Epithelial cell of esophagus (primary cell): Measurements from ENCODE around the gene RBM6.
A peak's percentile ranks its signal among the peaks of the same experiment; 100 is the strongest.

Experiments
- DNase-seq: peaks from one replicate; pipeline ENCODE4 v3.0.0; 2010; ENCODE audit warnings: low read depth
- H3K4me3 ChIP-seq: 2 replicates; pipeline ENCODE4 v1.5.1; 2011; ENCODE audit warnings: mild to moderate bottlenecking, low read length, control low read depth
- CTCF ChIP-seq: IDR thresholded peaks from 2 replicates; pipeline ENCODE4 v1.5.1; 2011; ENCODE audit warnings: low read depth, mild to moderate bottlenecking, low read length, control low read depth, inconsistent platforms; ENCODE audit not compliant: insufficient read depth; ENCODE audit errors: missing control alignments

RBM6 gene

GRCh38 chr3:50121072-50122032, 181.4 kb downstream of the RBM6 start:
- TF ChIP-seq CTCF, result peak; percentile 81
- peak; percentile 83 for DNase-seq
- H3K4me3 ChIP-seq, result no peak overlapping the region

DNA sequence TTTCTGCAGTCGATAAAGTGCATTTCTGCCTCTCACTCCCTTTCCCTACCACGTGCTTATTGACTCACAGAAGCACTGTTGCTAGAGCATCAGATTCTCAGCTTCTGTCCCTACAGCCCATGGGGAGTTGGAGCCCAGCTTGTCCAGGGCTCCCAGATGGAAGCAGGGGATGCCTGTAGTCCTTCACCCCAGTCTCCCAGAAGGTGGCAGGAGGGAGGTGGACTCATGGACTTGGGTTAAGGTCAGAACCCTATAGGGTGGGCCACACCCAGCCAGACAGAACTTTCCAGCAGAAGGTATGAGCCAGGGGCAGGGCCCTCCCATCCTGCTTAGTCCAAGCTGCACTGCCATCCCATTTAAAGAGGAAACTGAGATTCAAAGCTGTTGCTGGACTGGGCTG, 182.1 kb downstream of the RBM6 start:
- no peak for DNase-seq
- TF ChIP-seq CTCF, result peak; percentile 17
- no peak overlapping the region for H3K4me3 ChIP-seq

DNA sequence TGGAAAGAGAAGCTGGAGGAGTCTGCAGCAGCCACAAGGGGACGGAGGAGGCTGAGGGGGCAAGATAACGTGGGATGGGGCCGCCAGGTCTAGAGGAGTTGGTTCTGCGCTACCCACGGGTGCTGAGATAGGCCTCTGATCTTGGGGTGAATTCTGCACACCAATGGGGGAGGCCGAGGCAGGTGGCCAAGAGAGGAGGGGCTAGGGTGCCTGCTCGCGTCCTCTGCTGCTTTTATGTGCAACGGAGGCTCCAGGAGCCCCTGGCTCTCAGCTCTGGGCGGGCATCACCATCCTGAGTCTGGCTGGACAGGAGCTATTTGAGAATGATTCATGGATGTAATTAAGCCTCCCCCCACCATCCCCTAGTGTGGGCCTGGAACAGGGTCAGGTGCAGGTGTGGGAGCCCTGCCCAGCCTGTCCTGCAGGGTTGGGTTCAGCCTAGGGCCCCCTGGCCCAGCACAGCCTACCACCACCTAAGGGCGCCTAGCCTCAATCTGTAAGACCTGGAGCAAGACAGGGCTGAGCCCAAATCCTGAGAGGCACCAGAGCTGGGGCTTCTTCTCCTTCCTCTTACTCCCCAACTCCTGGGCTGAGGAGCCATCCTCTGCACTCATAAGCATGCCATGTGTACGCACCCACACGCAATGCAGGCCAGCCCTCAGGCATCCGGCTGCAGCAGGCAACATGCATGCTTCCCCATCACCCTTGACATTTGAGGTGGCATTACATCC, 182.9 kb downstream of the RBM6 start:
- H3K4me3 ChIP-seq, result no peak overlapping the region
- no peak for TF ChIP-seq CTCF
- DNase-seq, result no peak

DNA sequence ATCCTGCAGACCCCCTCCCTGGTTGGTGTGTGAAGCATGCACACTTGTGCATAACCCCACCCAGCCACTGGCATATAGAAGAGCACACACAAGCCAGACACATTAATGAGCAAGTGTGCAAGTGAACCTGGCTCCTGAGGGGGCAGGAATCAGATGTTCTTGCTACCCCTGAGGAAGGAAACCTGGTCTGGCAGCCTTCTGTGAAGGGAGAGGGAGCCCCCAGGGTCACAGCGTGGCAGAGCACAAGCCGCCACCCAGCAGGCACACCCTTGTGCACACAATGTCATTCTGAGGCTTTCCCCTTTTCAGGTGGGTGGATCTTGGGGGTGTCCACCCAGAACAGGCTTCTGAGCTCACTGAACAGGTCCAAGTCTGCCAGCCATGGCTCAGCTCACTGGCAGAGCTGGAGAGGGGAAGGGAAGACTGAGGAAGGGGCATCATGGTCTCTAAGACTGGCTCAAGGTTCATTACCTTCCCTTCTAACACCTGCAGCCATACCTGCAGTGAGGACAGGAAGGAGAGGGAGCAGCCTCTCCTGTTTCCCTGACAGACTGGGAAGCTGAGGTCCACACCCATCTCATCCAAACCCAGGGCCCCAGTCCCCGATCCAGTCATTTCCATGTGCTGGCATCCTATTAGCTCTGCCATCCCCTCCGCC, 183.6 kb downstream of the RBM6 start:
- no peak overlapping the region for H3K4me3 ChIP-seq
- no peak for DNase-seq
- TF ChIP-seq CTCF, result no peak

DNA sequence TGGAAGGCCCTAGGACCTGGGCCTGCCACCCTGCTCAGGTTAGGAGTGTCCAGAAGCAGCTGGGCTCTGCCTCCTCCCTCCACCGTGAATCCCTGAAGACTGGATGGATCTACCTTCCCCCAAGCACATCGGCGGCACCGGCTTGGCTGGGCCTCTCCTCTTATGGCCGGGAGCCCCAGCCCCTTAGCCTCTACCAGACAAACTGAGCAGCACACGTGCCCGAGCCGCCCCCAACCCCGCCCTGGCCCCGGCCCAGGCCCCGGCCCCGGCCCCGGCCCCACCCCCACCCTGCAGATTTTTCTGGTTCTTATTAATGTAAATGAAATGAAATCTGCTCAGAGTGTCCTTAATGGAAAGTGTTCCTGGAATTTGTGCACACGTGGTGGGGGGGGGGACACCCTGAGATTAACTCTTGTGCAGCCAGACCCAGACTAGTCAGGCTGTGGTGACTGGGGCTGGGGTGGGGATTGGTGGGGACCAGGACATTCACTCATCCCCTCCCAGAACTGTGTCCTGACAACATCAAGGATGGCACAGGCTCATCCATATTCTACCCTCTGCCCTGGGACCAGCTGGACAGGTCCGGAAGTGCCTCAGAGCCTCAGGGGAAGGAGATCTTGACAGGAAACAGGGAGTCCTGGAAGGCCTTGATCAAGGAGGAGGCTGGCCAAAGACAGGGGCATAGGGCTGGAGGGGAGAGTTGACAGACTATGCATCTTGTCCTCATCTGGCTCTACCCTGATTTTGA, 184.3 kb downstream of the RBM6 start:
- DNase-seq, result peak; percentile 32
- no peak for TF ChIP-seq CTCF
- no peak overlapping the region for H3K4me3 ChIP-seq

GRCh38 chr3:50124800-50125178, 184.8 kb downstream of the RBM6 start:
- TF ChIP-seq CTCF, result no peak
- no peak overlapping the region for H3K4me3 ChIP-seq
- no peak for DNase-seq
